Esophagus squamous epithelium (tissue), 5 donors: ENCODE results near the gene SIAH2. TPM values are rescaled to one million over a fixed set of nuclear protein-coding genes. Genes with fewer than 3 reads are reported as not detected.

ENCODE experiments used
- DNase-seq: peaks from one replicate; lab custom pipeline; 2025; lab: John Stamatoyannopoulos, UW
- H3K27ac ChIP-seq, 4 donors: fragments of 200-600 bp; sonication (generic); one replicate each; pipeline ENCODE4 v1.5.1; 2016 to 2019; ENCODE audit warnings: mild to moderate bottlenecking in 1 of 4
- H3K27me3 ChIP-seq, 4 donors: fragments of 200-600 bp; sonication (generic); 1 replicate in 3 of 4; 2 replicates in 1 of 4; pipeline versions ENCODE4 v1.5.1 to v1.6.0; 2017 to 2021; ENCODE audit warnings: antibody characterized with exemption in 1 of 4
- H3K36me3 ChIP-seq, 3 donors: fragments of 200-600 bp; sonication (generic); one replicate each; pipeline ENCODE4 v1.5.1; 2016 to 2019
- H3K4me1 ChIP-seq, 3 donors: fragments of 200-600 bp; sonication (generic); one replicate each; pipeline ENCODE4 v1.5.1; 2017 to 2019
- H3K4me3 ChIP-seq, 4 donors: fragments of 200-600 bp; sonication (generic); 1 replicate in 3 of 4; 2 replicates in 1 of 4; pipeline ENCODE4 v1.5.1; 2016 to 2019; ENCODE audit warnings: mild to moderate bottlenecking in 2 of 4, moderate library complexity in 1 of 4
- H3K9me3 ChIP-seq, 3 donors: fragments of 200-600 bp; sonication (generic); one replicate each; pipeline ENCODE4 v1.5.1; 2016 to 2019
- CTCF ChIP-seq, 6 experiments: fragments of 450-650 bp in 4 of 6; fragments of 200-600 bp in 2 of 6; sonication (generic) in 2 of 6; IDR thresholded peaks; one replicate each; pipeline ENCODE4 v1.5.1; 2016 to 2019; ENCODE audit warnings: antibody characterized with exemption in 6 of 6, mild to moderate bottlenecking in 4 of 6, moderate library complexity in 4 of 6
- POLR2A ChIP-seq, 4 donors: fragments of 450-650 bp; IDR thresholded peaks; one replicate each; pipeline ENCODE4 v1.6.1; 2017; ENCODE audit warnings: antibody characterized with exemption in 4 of 4, mild to moderate bottlenecking in 4 of 4, moderate library complexity in 3 of 4
- WGBS, 2 donors: methylation state at CpG; one replicate each; pipeline ENCODE4 v1.1.5; 2018; 5-methylcytosine and 5-hydroxymethylcytosine counted together
- intact Hi-C: fragments of 100-400 bp; cut with DNase I; formaldehyde crosslinking; loops from one replicate; pipeline ENCODE4 v1.15.0; 2022
- total RNA-seq, 4 donors: library from RNA; depleted of rRNA; stranded (reverse); fragments of >200 nt; gene quantifications; one replicate each; pipeline ENCODE4 v1.1.0, GENCODE V29; 2016
- donor health status: DM: yes; HTN: yes; CAD: no.

Gene SIAH2
- total RNA-seq, 4 donors from 2014 or later: 39.4 to 74.8 (median 51.8) TPM

- H3K4me1 ChIP-seq: peaks cover 0 to 13% (median 0%) of the 10 kb centered on the region in 3 donors
- no peak overlapping the region for H3K27ac ChIP-seq
- H3K27me3 ChIP-seq: peaks cover 0 to 8% (median 0%) of the 10 kb centered on the region in 4 donors
- H3K4me3 ChIP-seq: no peak overlapping the region
- H3K36me3 ChIP-seq: no peaks in the 10 kb centered on the region
- H3K9me3 ChIP-seq: no peaks in the 10 kb centered on the region
- TF ChIP-seq POLR2A (IDR thresholded peaks at IDR 0.05) (no peak), CTCF (IDR thresholded peaks at IDR 0.05) (no peak)
- no peak for DNase-seq
- intact Hi-C loops: loop anchor here (5.0 kb wide), 2 partner anchors 78 to 358 kb away; no protein-coding TSS in a partner anchor
Measured at GRCh38 chr3:150784747-150785125, 21.8 kb upstream of the SIAH2 start.

- intact Hi-C loops: no loop called here
- WGBS, 2 donors: 31 to 56% methylated on average over 5 of the region's 5 CpGs
Measured at GRCh38 chr3:150783920-150784746, 21.2 kb upstream of the SIAH2 start.

GRCh38 chr3:150783316-150783715 is 20.3 kb upstream of the SIAH2 start:
- Histone ChIP-seq H3K4me3 (no peak overlapping the region), H3K27me3 (peaks cover 0 to 6% (median 0%) of the 10 kb centered on the region in 4 donors), H3K36me3 (no peaks in the 10 kb centered on the region), H3K27ac (no peak overlapping the region), H3K9me3 (no peaks in the 10 kb centered on the region), H3K4me1 (peaks cover 0 to 13% (median 0%) of the 10 kb centered on the region in 3 donors)
- intact Hi-C loops: no loop called here
- no peak for TF ChIP-seq POLR2A (IDR thresholded peaks at IDR 0.05)
- no peak for TF ChIP-seq CTCF (IDR thresholded peaks at IDR 0.05)
- WGBS, 2 donors: 67 to 90% methylated on average over 1 of the region's 1 CpG
- no peak for DNase-seq

More at GRCh38 chr3:150783920-150784746, 21.2 kb upstream of the SIAH2 start:
- Histone ChIP-seq H3K27ac (no peak overlapping the region), H3K4me3 (no peak overlapping the region), H3K9me3 (no peaks in the 10 kb centered on the region), H3K27me3 (peaks cover 0 to 8% (median 0%) of the 10 kb centered on the region in 4 donors), H3K4me1 (peaks cover 0 to 13% (median 0%) of the 10 kb centered on the region in 3 donors), H3K36me3 (no peaks in the 10 kb centered on the region)
- DNase-seq: no peak
- TF ChIP-seq POLR2A (IDR thresholded peaks at IDR 0.05) (no peak), CTCF (IDR thresholded peaks at IDR 0.05) (no peak)

GRCh38 chr3:150779402-150779858 is 16.5 kb upstream of the SIAH2 start:
- 100% methylated on average over 3 to 4 of the region's 22 CpGs for WGBS, 2 donors
- TF ChIP-seq CTCF (IDR thresholded peaks at IDR 0.05) (no peak), POLR2A (IDR thresholded peaks at IDR 0.05) (no peak)
- Histone ChIP-seq H3K36me3 (no peaks in the 10 kb centered on the region), H3K27ac (no peak overlapping the region), H3K27me3 (no peaks in the 10 kb centered on the region), H3K9me3 (no peaks in the 10 kb centered on the region), H3K4me1 (no peaks in the 10 kb centered on the region), H3K4me3 (no peak overlapping the region)
- intact Hi-C loops: no loop called here
- DNase-seq: no peak

- TF ChIP-seq CTCF (IDR thresholded peaks at IDR 0.05) (no peak), POLR2A (IDR thresholded peaks at IDR 0.05) (no peak)
- WGBS, 2 donors: 98% methylated on average over 9 of the region's 42 CpGs; no CpG with 5 or more reads in 1 of the 2 donors
- no peak for DNase-seq
- intact Hi-C loops: no loop called here
- Histone ChIP-seq H3K36me3 (no peaks in the 10 kb centered on the region), H3K27ac (no peak overlapping the region), H3K4me1 (no peaks in the 10 kb centered on the region), H3K4me3 (no peak overlapping the region), H3K27me3 (no peaks in the 10 kb centered on the region), H3K9me3 (no peaks in the 10 kb centered on the region)
Measured at GRCh38 chr3:150778793-150779401, 15.9 kb upstream of the SIAH2 start.
